ENCODE measurements around the gene ZNF423. TPM values are rescaled to one million over a fixed set of nuclear protein-coding genes. Genes with fewer than 3 reads are reported as not detected.

ZNF423 gene
- total and polyA plus RNA-seq, 4 donors: 1.1 to 14.8 (median 3.3) TPM

DNA sequence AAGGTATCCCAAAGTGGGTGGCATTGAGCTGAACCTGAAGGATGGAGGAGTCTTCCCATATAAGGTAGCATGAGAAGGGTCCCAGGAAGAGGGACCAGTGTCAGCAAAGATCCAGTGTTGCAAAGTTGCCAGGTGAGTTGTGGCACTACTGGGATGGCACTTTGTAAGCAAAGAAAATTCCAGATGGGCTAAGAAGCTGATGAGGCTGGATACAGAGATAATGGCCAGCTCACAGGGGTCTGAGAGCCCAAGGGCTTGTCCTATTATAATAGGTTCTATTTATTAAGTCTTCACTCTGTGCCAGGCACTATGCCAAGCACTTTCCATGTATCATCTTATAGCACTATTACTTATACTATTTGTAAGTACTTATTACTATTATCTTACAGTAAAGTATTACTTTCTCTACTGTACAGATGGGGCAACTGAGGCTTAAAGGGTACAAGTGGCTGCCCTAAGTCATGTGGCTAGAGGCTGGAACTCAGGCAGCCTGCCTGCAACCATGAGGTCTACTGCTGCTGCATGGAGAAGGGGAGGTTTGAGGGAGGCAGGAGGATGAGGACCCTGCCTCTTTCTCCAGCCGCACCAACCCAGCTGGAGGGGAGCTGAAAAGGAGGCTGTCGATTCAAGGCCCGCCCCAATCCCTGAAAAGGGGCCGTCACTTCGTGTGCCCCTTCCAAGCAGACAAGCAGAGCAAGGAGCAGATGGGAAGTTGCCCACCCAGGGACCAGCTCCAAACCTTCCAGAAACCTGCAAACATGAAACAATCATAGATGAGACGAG is 395.8 kb downstream of the ZNF423 start:
- Histone ChIP-seq H3K9ac (ENCODE audit: insufficient read depth in 1 of 2, low read length in 2 of 2) (no peak overlapping the region), H3K4me3 (no peak overlapping the region), H3K27me3 (ENCODE audit: control insufficient read depth in 3 of 3, insufficient read depth in 3 of 3, low read length in 2 of 3) (peaks cover 0 to 9% (median 8%) of the 10 kb centered on the region in 3 donors), H3K9me3 (ENCODE audit: control insufficient read depth in 4 of 4, insufficient read depth in 3 of 4, low read length in 3 of 4) (no peaks in the 10 kb centered on the region), H3K36me3 (ENCODE audit: control insufficient read depth in 4 of 4, insufficient read depth in 4 of 4, low read length in 4 of 4) (no peaks in the 10 kb centered on the region), H3K4me1 (ENCODE audit: control insufficient read depth in 5 of 5, insufficient read depth in 5 of 5, low read length in 5 of 5) (peaks cover 0 to 6% (median 0%) of the 10 kb centered on the region in 5 donors), H3K27ac (ENCODE audit: low read depth in 1 of 2, low read length in 1 of 2) (no peak overlapping the region)
- 87% methylated on average over 6 of the region's 6 CpGs for WGBS, 2 donors
- no peak for ATAC-seq (ENCODE audit: insufficient read depth, low FRiP score)
- no peak for DNase-seq
- TF ChIP-seq, protein P1, sequence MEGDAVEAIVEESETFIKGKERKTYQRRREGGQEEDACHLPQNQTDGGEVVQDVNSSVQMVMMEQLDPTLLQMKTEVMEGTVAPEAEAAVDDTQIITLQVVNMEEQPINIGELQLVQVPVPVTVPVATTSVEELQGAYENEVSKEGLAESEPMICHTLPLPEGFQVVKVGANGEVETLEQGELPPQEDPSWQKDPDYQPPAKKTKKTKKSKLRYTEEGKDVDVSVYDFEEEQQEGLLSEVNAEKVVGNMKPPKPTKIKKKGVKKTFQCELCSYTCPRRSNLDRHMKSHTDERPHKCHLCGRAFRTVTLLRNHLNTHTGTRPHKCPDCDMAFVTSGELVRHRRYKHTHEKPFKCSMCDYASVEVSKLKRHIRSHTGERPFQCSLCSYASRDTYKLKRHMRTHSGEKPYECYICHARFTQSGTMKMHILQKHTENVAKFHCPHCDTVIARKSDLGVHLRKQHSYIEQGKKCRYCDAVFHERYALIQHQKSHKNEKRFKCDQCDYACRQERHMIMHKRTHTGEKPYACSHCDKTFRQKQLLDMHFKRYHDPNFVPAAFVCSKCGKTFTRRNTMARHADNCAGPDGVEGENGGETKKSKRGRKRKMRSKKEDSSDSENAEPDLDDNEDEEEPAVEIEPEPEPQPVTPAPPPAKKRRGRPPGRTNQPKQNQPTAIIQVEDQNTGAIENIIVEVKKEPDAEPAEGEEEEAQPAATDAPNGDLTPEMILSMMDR (IDR thresholded peaks at IDR 0.05; ENCODE audit: control extremely low read depth, extremely low read depth): no peak

DNA sequence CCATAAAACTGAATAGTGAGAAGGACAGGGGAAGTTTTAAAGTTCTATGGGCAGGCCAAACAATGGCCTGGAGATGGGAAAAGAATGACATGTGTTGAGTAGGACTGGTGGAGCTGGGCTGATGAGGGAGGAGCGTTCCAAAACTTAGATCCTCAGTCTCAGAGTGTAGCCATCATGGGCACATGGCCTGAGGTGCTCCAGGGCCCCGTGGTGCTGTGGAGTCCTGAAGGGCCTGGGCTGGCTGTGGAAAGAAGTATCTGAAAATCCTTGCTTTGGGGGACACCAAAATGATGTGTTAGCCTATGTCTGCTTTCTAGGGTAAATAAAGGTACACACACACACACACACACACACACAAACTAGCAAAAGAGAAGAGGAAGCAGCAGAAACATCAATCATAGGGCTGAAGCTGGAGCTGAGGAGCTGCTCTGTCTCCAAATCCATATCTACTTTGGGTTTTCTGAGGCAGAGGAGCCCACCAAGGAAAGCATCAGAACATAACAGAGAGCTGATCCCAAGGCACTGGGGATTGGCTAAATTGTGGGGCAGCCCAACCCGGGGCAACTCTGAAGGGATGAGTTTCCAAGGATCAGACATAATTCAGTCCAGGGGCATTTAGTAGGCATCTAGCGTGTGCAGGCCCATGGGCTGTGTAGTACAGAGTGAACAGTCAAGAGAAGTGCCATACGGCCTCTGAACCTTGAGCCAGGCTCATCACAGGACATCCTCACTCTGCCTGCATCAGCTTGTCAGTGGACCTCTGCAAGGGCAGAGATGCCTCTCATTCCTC is 397.1 kb downstream of the ZNF423 start:
- no peaks in the 10 kb centered on the region for H3K4me1 ChIP-seq (ENCODE audit: control insufficient read depth in 5 of 5, insufficient read depth in 5 of 5, low read length in 5 of 5)
- no peaks in the 10 kb centered on the region for H3K36me3 ChIP-seq (ENCODE audit: control insufficient read depth in 4 of 4, insufficient read depth in 4 of 4, low read length in 4 of 4)
- H3K27me3 ChIP-seq (ENCODE audit: control insufficient read depth in 3 of 3, insufficient read depth in 3 of 3, low read length in 2 of 3): no peaks in the 10 kb centered on the region
- peaks cover 0 to 3% (median 0%) of the 10 kb centered on the region in 4 donors for H3K9me3 ChIP-seq (ENCODE audit: control insufficient read depth in 4 of 4, insufficient read depth in 3 of 4, low read length in 3 of 4)
- H3K27ac ChIP-seq (ENCODE audit: low read depth in 1 of 2, low read length in 1 of 2): no peak overlapping the region
- ATAC-seq (ENCODE audit: insufficient read depth, low FRiP score): no peak
- 90 to 92% methylated on average over 5 of the region's 5 CpGs for WGBS, 2 donors
- H3K9ac ChIP-seq (ENCODE audit: insufficient read depth in 1 of 2, low read length in 2 of 2): no peak overlapping the region
- TF ChIP-seq, protein P1 (IDR thresholded peaks at IDR 0.05; ENCODE audit: control extremely low read depth, extremely low read depth): no peak
- H3K4me3 ChIP-seq: no peak overlapping the region
- DNase-seq: no peak

DNA sequence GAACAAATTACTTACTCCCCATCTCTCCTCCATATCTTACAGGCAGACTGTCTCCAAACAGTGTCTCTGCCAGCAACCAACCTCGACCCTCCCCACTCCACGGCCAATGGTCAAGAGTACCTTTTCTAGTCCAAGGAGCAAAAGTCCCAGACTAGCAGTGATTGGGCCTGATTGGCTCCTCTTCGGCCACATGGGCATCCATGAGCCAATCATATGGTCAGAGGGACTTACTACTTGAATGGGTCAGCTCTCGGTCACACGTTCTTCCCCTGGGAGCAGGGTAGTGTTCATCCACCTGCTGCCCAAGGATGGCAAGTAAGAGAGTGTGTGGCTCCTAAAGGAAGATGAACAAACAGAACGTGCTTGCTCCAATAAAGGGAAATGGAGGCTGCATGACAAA is 397.7 kb downstream of the ZNF423 start:
- TF ChIP-seq, protein P1 (IDR thresholded peaks at IDR 0.05; ENCODE audit: control extremely low read depth, extremely low read depth): no peak
- 91 to 95% methylated on average over 6 of the region's 6 CpGs for WGBS, 2 donors
- H3K27ac ChIP-seq (ENCODE audit: low read depth in 1 of 2, low read length in 1 of 2): no peak overlapping the region
- no peak overlapping the region for H3K9ac ChIP-seq (ENCODE audit: insufficient read depth in 1 of 2, low read length in 2 of 2)
- no peak overlapping the region for H3K4me3 ChIP-seq
- H3K36me3 ChIP-seq (ENCODE audit: control insufficient read depth in 4 of 4, insufficient read depth in 4 of 4, low read length in 4 of 4): no peaks in the 10 kb centered on the region
- ATAC-seq (ENCODE audit: insufficient read depth, low FRiP score) (no peak), DNase-seq (no peak)
- peaks cover 0 to 5% (median 0%) of the 10 kb centered on the region in 4 donors for H3K9me3 ChIP-seq (ENCODE audit: control insufficient read depth in 4 of 4, insufficient read depth in 3 of 4, low read length in 3 of 4)
- no peaks in the 10 kb centered on the region for H3K27me3 ChIP-seq (ENCODE audit: control insufficient read depth in 3 of 3, insufficient read depth in 3 of 3, low read length in 2 of 3)
- H3K4me1 ChIP-seq (ENCODE audit: control insufficient read depth in 5 of 5, insufficient read depth in 5 of 5, low read length in 5 of 5): no peaks in the 10 kb centered on the region

All from lung (tissue), 12 donors.